ENCODE measurements around the gene CDC45.
"Not testable (repeated sequence)": the region's sequence is repeated elsewhere in the genome, so short reads cannot be mapped to it uniquely, and the experiment has no call there.

CDC45 gene

DNA sequence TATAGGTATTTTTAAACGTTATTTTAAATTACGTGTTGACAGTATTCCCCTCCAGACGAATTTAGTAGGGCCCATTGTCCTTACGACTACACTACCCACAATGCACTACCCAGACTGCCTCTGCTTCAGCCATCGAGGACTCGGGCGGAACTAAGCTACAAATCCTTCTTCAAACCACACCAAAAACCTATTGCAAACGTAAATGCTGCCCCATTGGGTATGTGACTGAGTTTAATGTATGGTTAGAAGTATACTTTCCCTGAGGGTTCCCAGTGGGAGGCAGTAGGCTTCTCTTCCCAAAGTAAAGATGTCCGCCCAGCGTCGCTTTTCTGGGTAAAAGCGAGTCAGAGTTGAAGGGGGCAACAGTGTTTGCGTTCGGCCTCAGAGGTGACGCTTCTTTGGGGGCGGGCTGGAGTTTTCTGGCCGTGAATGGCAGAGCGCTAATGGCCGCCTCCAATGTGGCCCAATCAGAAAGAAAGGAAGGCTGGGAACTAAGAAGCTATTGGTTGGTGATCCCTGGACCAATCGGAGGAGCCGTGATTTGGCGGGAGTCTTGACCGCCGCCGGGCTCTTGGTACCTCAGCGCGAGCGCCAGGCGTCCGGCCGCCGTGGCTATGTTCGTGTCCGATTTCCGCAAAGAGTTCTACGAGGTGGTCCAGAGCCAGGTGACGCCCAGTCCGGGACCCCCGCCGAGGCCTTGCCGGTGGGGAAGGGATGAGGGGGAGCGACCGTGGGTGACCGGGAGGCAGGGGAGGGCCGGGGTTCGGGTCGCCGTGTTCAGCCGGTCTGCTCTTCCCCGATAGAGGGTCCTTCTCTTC is at the start of gene CDC45:
Gene CDC45, plus strand, starts transcription at position 566 of the 818 bp plus-strand sequence. Its CDS starts 49 bp downstream, at position 615.
- peak; percentile 98 for DNase-seq (ENCODE audit: low read depth)

GRCh38 chr22:19429950-19430889 is 49.5 kb upstream of the CDC45 start:
- peak; percentile 68 for DNase-seq (ENCODE audit: low read depth)

DNA sequence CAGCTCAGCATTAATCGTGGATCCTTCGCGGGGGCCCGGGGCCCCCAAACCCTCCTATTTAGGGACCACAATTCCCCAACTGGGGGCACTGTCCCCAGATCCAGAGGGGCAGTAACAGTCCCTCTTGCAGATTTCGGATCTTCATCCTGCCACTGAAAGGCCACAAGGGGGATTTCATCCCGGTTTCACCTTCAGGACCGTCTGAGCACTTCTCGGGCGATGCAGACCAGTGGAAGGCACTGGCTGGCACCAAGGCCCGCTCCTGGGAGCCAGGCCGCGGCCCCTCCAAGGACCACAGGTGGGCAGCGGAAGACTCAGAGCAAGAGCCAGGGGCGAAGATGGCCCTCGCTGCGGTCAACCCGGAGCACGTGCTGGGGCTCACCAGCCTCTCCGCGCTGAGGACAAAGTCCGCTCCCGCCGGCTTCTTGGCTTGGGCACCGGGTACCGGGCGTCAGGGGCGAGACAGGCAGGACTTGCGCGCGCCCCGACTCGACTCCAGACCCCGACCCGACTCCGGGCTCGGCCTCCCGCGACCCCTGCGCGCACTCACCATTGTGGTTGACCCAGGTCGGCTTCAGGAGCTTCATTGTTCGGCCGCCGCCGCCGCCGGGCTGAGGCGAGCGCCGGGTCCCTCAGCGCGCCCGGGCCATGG is 48.7 kb upstream of the CDC45 start:
- peak; percentile 21 for DNase-seq (ENCODE audit: low read depth)

- peak; percentile 72 for DNase-seq (ENCODE audit: low read depth)
These were observed 48.0 kb upstream of the CDC45 start, which contains the start of gene HIRA for GRCh38 chr22:19431649-19432132. TSS of gene HIRA (minus strand) at chr22:19431733. CDS start at chr22:19431476, 257 bp downstream.

DNA sequence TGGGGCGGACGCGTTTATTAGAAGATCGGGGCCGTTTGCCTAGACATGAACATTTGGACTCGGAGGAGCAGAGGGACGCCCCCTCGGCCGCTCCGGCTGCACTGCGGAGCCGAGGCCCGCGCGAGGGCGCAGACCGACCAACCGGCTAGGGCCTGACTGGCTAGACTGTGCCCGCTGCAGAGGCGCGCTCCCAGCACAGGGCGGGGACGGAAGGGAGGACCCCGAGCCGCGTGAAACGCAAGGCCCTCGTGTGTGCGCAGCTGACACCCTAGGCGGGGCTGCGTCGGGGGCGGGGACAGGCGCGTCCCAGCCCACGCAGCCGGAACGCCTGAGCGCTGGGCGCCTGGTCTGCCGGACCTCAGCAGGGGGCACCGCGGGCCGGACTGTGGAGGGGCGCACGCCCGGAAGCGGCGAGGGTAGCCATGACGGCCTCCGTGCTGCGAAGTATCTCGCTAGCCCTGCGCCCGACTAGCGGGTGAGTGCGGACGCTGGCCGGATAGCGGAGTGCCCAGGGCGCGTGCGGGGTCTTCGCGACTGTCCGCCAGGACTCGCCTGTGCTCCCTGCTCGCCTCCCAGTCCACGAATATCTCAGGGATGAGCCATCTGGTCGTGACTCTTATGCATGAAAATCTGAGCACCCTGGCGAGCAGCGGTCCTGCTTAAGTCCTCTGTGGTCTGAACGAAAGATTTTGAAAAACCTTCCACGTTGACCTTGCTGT is 47.4 kb upstream of the CDC45 start, which contains the start of gene MRPL40:
Gene MRPL40, plus strand, starts transcription at position 413 of the 719 bp plus-strand sequence. Its CDS starts 10 bp downstream, at position 423.
- DNase-seq (ENCODE audit: low read depth), result peak; percentile 95

- DNase-seq (ENCODE audit: low read depth), result no peak
These were observed 45.3 kb upstream of the CDC45 start for GRCh38 chr22:19434401-19434800.

DNA sequence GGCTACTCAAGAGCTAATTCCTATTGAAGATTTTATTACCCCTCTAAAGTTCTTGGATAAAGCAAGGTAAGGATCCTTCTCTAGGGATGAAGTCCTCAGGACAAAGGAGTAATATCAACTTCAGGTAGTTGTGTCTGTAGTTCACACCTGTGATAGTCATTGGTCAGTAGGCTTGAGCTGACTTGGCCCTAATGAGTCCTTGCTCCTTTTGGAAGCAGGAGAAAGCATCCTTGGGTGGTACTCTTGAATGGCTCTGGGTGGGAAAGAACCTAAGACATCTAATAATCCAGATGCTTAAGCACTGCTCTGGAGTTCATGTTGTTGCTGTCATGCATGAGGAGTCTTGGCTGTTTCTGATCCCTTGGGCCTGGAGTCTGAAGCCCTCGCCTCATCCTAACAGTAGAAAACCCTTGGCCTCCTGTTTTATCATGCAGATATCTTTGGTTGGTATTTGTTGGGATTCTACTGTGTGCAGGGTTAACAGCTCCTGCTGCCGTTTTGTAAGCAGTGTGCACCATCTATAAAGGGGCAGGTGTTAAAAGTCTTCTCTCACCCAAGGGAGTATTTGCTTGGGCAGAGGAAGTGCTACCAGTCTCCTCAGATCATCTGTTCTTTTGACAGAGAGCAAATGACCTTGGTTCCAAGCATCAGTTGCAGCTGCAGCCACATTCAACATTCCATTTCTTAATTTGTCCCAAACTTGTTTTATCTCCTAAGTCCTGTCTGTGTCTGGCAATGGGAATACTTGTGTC is 44.7 kb upstream of the CDC45 start:
- no peak for DNase-seq (ENCODE audit: low read depth)

DNA sequence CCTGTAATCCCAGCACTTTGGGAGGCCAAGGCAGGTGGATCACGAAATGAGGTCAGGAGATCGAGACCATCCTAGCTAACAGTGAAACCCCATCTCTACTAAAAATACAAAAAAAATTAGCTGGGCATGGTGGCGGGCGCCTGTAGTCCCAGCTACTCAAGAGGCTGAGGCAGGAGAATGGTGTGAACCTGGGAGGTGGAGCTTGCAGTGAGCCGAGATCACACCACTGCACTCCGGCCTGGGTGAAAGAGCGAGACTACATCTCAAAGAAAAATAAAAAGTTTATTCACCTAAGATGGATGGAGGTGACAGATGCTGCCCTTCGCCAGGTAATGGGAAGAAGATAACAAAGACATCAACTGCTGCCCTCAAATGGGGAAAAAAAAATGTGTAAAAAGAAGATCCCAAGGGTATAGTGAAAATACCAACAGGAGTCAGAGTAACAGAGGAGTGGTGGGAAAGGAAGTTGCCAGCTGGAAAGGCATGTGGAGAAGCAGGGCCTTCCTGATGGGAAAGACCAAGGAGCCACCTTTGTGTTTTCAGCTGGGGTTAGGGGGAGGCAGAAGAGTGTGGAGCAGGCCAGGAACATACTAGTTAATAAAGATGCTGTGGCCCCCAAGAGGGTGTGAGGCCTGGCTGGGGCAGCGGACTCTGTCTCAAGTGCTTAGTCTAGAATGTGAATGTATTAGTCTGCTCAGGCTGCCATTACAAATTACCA is 43.1 kb upstream of the CDC45 start:
- DNase-seq (ENCODE audit: low read depth), result not testable (repeated sequence)

GRCh38 chr22:19438298-19438697 is 41.4 kb upstream of the CDC45 start:
- no peak for DNase-seq (ENCODE audit: low read depth)

- no peak for DNase-seq (ENCODE audit: low read depth)
These were observed 39.1 kb upstream of the CDC45 start for GRCh38 chr22:19440411-19441195.

GRCh38 chr22:19442166-19442565 is 37.6 kb upstream of the CDC45 start:
- DNase-seq (ENCODE audit: low read depth), result no peak

DNA sequence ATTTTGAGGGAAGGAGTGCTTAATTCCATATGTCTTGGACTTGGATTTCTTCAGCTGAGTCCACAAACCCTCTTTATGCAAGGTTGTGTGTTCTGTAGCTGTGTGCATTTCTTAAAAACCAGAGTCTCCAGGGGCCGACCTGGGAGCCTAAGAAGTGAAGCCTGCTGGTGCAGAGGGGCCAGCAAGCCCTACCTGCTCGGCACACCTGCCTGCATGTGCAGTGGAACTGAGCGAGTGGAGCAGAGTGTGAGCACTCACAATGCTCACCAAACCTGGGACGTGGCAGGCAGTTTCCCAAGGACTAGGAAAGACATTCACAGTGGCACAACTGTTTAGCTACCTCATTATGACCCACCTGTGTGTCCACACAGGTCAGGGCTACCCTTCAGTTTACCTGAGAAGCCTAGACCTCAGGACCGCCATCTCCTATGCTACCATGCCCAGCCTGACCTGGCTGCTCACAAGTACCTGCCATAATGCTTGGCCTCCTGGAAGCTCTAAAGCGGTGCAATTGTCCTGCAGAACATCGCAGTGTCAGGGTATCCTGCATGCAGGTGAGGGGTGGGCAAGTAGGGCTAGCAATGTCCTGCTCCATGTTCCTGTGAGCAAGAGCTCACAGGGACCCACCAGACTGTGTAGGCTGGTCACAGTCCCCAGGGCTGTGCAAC is 36.0 kb upstream of the CDC45 start:
- no peak for DNase-seq (ENCODE audit: low read depth)

DNA sequence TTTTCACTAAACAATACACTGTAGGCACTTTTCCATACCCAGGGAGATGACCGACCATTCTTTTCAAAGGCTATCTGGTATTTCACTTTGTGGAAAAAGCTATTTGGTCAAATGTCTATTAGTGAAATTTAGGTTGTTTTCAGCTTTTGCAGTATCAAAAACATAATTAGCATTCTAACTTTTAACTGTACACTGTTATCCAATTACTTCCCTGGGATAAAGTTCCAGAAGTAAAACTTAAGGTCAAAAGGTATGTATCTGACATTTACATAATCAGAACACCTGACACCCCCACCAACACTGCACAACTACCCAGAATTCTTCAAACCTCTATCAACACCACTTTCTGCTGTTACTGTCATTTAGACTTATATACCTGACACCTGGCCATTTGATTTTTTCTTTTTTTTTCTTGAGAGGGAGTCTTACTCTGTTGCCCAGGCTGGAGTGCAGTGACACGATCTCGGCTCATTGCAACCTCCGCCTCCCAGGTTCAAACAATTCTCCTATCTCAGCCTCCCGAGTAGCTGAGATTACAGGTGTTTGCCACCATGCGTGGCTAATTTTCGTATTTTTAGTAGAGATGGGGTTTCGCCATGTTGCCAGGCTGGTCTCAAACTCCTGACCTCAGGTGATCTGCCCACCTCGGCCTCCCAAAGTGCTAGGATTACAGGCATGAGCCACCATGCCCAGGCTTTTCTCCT is 34.3 kb upstream of the CDC45 start:
- not testable (repeated sequence) for DNase-seq (ENCODE audit: low read depth)

GRCh38 chr22:19446603-19447329 is 33.0 kb upstream of the CDC45 start:
- no peak for DNase-seq (ENCODE audit: low read depth)

- peak; percentile 88 for DNase-seq (ENCODE audit: low read depth)
These were observed 32.2 kb upstream of the CDC45 start, which contains the start of gene C22orf39 for GRCh38 chr22:19447330-19448075. TSS of gene C22orf39 (minus strand) at chr22:19447711. CDS start at chr22:19447688, 23 bp downstream.

DNA sequence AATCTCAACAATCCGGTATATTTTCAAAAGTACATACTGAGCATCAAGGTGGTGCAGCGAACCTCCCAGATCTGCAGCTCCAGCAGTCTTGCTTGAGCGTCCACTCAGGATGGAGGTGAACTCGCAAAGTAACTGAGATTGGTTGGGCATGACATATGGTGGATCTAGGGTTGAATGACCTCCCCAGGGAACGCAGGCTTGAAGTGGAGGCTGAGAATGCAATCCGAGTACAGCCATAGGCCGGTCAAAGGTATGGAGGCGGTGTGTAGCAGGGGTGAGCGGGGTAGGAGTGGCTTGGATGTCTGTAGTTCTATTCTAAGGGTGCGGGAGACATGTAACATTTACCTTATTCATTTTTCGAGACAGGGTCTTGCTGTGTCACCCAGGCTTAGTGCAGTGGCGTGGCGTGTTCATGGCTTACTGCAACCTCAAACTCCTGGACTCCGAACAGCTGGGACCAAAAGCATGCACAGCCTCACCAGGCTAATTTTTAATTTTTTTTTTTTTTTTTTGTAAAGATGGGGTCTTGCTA is 31.6 kb upstream of the CDC45 start:
- DNase-seq (ENCODE audit: low read depth), result peak; percentile 80
